Right kidney (tissue), 9 donors: ENCODE results near the gene SOX12.

Source experiments
- DNase-seq: peaks from one replicate; pipeline ENCODE4 v3.0.0-alpha.2; 2016
- long read RNA-seq, 8 donors: transcript quantifications; one replicate each; lab custom pipeline, GENCODE V29; 2026

The SOX12 gene
- long read RNA-seq, donor 1, full-length matches to known transcripts: 106 of 106 reads
- long read RNA-seq, donor 1, partial matches to known transcripts: 0 of 106 reads
- long read RNA-seq, donor 1, other reads (novel, unspliced or antisense): 0 of 106 reads
- long read RNA-seq, donor 2, full-length matches to known transcripts: 72 of 72 reads
- long read RNA-seq, donor 2, partial matches to known transcripts: 0 of 72 reads
- long read RNA-seq, donor 2, other reads (novel, unspliced or antisense): 0 of 72 reads
- long read RNA-seq, donor 3, full-length matches to known transcripts: 57 of 57 reads
- long read RNA-seq, donor 3, partial matches to known transcripts: 0 of 57 reads
- long read RNA-seq, donor 3, other reads (novel, unspliced or antisense): 0 of 57 reads
- long read RNA-seq, donor 4, full-length matches to known transcripts: 148 of 148 reads
- long read RNA-seq, donor 4, partial matches to known transcripts: 0 of 148 reads
- long read RNA-seq, donor 4, other reads (novel, unspliced or antisense): 0 of 148 reads
- long read RNA-seq, donor 5, full-length matches to known transcripts: 168 of 168 reads
- long read RNA-seq, donor 5, partial matches to known transcripts: 0 of 168 reads
- long read RNA-seq, donor 5, other reads (novel, unspliced or antisense): 0 of 168 reads
- long read RNA-seq, donor 6, full-length matches to known transcripts: 134 of 134 reads
- long read RNA-seq, donor 6, partial matches to known transcripts: 0 of 134 reads
- long read RNA-seq, donor 6, other reads (novel, unspliced or antisense): 0 of 134 reads
- long read RNA-seq, donor 7, full-length matches to known transcripts: 194 of 194 reads
- long read RNA-seq, donor 7, partial matches to known transcripts: 0 of 194 reads
- long read RNA-seq, donor 7, other reads (novel, unspliced or antisense): 0 of 194 reads
- long read RNA-seq, donor 8, full-length matches to known transcripts: 100 of 100 reads
- long read RNA-seq, donor 8, partial matches to known transcripts: 0 of 100 reads
- long read RNA-seq, donor 8, other reads (novel, unspliced or antisense): 0 of 100 reads

DNA sequence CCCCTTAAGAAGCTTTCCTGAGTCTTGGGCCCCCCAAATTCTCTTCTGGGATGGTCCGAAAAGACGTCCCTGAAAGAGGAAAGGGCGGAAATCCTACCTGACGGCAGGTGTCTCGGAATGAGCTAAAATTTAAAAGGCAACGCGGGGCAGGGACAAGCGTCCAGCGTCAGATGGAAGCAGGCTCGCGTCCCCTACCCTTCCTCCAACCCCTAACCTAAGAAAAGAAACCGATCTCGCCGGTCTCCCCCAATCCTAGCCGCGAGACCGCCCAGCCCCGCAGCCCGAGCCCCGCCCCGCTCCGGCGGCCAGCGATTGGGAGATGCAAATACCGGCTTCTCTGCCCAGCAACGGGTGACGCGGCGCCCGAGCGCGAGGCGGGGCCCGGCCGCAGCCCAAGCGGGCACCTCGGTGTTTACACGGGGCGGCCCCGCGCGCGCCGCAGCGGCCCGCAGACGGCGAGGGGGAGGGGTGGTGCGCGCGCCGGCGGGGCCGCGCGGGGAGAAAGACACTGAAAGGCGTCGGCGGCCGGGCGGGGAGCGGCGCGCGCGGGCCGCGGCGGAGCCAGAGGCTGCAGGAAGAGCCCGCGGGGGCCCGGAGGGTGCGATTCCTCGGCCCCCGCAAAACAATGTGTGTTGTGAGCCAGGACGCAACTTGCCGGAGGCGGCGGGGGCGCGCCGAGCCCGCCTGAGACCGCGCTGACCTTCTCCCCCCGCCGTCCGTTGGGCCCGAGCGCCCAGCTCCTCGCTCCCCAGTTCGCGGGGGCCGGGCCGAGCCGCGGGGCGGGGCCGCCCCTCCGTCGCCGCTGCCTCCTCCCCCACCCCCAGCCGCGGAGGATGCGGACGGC, at the start of gene SOX12:
TSS of gene SOX12 (plus strand) at position 508 of the 844 bp plus-strand sequence. CDS start 373 bp downstream, outside the sequence.
- peak; percentile 94 for DNase-seq

DNA sequence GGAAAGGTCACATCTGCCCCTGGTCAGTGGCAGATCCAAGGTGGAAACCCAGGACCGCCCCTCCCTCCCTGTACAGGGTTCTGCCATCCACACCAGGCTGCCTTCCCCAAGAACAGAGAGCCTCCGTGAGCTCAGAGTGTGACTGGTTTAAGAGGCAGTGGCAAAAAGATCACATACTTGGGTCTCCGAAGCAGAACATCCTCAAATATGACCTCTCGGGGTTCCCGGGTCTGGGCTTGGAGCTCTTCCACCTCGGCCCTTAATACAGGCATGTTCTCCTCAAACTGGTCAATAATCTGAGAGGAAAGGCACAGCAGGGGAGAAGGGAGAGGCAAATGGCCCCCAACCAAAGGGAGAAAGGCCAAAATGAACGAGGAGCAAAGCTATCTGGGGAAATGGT, 49.6 kb upstream of the SOX12 start:
- no peak for DNase-seq

DNA sequence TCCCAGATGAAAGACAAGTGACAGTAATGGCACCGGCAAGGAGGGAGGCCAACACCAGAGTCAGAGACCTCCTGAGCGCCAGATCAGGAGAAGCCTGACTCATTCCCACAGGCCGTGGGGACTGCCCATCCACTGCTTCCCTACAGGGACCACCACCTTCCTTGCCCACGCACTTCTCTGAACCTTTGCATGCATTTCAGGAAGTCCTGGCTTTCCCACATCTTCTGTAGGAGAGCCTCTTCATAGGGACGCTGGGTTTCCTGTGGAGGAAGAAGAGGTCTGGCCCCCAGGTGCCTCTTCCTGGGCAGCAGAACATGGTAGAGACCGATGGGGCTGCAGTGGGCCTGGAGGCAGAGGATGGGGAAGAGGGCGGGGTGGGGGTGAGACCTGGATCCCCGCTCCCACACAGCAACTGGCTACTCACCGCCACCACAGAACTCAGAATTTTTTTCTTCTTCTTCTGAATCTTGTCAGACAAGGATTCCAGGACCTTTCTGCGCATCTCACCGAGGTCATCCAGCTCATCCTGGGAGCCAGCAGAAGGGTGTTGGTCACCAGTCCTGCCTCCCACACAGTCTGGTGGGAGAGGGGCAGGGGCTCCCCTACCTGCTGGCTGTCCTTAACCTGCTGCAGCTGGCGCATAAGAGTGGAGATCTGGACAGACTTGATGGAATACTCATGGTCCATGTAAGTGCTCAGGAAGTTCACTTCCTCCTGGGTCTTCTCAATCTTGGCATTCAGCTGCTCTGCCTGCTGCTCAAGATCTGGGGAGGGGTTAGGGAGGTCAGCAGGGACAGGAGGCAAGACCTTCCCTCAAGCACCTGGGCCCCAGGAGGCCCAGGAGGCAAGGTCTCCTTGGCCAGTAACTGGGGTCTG, 48.5 kb upstream of the SOX12 start:
- no peak for DNase-seq

DNA sequence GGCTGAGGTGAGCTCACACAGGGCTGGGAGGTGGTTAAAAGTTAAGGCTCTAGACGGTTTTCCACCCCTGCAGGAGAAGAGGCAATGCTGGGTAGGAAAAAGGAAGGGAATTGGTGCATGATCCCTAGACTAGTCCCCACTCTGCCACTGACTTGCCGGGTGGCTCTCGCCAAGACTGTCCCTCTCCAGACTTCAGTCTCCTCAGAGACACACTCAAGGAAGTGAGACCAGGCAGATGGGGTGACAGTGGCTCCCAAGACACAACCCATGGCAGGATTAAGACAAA, 47.9 kb upstream of the SOX12 start:
- DNase-seq: no peak

DNA sequence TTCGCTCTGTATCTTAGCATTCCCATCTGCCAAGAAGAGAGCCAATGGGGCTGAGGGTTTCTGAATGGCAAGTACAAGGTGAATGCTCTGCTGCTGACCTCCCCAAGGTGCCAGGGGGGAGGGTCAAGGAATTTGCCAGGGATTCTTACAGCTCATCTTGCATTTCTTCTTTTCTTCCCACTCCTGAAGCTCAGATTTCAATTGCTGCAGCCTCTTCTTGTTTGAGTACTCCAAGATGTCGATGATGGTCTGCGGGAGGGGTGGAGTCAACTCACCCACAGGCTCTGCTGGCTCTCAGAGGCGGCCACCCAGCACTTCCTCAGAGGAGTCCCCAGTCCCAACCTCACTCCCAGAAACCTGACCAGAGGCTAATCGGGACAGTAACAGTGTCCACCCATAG, 47.2 kb upstream of the SOX12 start:
- DNase-seq: no peak

DNA sequence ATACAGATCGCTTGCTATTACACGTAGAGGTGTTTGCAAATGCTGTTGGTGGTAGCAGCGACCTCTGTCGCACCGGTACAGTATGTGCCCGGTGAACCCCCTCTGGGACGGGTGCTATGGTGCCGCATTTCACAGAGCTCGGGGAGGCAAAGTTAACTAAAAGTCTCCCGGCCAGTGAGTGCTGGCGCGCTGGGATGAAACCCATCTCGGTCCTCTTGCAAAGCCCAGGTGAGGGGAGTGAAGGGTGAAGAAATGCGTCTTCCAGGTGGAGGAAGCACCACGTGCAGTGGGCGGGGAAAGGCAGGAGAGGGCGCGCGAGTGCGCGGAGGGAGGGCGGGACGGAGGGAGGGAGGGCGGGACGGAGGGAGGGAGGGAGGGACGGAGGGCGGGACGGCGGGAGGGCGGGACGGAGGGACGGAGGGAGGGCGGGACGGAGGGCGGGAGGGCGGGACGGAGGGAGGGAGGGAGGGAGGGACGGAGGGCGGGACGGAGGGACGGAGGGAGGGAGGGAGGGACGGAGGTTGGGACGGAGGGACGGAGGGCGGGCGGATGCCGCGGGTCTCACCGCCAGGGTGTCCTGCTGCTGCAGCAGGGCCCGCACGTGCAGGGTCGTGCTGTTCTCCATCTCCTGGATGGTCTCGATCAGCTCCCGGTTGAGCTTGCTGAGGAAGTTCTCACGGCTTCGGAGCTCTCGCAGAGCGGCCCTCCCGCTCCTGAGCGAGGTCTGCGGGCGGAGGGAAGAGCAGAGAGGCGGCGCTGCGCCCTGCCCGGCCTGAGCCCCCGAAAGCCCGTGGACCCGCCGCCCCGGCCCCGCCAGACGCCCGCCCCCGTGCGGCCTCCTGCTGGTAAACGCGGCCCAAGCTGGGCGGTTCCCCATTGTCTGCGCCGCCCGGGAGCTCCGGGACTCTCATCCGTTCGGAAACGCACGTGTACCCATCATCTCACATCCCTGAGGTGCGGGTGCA, 46.5 kb upstream of the SOX12 start:
- peak; percentile 59 for DNase-seq

DNA sequence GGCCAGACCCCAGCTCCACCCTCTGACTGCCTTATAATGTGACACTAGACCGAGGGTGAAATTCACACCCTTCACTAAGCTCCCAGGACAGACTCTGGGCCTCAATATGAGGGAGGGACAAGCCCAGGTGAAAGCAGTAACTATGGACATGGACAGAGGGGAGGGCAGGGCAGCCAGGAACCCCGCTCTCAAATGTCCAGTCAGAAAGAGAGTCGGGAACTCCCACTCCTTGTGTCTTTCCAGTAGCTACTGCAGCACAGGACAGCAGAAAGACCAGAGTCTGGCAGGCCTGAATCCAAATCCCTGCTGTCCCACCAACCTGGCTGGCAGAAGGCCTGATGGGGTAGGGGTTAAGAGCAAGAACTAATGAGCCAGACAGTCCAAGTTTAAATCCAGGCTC, 41.2 kb upstream of the SOX12 start:
- DNase-seq: no peak

DNA sequence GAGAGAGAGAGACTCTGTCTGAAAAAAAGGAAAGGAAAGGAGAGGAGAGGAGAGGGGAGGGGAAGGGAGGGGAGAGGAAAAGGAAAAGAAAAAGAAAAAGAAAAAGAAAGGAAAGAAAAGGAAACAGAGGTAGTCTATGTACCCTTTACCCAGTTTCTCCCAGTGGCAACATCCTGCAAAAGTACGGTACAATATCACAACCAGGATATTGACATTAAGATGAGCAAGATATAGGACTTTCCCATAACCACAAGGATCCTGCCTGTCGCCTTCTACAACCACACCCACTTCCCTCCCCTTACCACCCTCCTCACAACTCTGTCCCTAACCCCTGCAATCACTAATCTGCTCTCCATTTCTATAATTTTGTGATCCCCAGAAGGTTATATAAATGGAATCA, 38.8 kb upstream of the SOX12 start:
- no peak for DNase-seq

DNA sequence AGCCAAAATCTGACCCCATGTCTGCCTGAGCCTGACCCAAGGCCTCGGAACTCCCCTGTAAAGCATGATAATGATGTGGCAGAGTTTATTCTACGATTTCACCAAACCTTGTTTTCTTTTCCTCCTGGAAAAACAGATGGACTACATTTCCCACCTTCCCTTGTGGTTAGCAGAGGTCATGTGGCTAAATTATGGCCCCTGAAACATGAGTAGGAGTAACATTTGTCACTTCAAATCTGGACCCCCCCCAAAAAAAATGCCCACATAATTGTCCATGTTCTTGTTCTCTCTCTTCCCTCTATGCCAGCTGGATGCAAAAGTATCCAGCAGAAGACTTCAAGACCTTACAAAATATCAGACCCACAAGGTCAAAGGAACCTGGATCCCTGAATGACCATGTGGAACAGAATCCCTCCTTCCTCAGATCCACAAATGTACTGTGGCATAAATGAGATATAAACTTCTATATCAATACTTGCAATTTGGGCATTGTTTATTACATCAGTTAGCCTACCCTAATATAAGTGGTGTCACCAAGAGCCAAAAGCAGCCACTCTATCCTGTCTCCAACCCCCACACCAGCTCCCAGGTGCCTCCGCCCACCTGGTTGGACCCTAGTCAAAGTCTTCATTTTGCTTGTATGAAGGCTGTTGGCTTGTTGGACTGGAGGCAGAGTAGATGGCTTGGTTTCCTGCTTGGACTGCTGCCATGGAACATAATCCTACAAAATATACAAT, 36.2 kb upstream of the SOX12 start:
- no peak for DNase-seq

DNA sequence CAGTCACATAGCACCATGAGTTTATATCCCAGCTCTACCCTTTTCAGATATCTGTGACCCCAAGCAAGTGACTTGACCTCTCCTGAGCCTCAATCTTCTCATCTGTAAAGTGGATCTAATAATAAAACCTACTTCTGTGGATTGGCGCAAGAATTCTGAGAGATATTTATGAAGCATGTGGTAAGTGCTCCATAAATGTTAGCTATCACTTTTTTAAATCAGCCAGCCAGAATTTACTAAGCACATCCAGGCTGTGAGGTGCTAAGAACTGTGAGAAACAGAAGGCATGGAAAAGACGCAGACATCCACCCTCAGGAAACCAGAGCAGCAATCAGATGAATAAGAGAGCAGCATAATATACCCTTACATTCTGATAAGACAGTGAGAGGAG, 35.7 kb upstream of the SOX12 start:
- DNase-seq: no peak

DNA sequence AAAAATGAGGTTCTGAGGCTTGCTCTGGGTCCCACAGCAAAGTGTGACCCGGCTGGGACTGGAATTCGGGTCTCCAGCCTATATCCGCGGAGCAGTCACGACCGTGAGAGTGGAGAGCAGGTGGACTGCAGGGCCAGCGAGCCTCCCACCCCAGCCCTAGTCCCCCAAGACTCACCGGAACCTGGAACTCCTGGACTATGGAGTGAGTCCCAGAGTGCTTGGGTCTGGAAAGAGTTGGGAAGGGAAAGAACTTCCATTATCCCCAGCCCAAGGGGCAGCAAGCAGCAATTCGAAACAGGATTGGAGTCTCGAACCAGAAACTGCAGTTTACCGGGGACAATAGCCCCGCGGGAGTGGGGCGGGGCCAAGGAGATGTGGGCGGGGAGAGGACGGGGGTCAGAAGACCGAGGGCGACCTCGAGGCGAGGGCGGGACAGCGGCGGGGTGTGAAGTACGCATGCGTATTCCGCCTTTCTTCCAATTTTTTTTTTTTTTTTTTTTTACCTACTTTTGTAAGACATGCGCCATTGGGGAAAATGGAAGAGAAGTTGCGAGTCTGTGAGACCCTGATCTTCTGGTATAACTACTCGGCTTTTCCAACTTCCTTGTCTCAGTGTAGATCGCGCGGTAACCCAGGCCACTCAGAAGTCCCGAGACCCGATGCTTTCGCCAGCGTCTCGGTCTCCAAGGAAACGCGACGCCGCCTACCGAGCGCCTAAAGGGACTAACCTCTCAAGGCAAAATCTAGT, 35.1 kb upstream of the SOX12 start, which contains the start of gene C20orf96:
TSS of gene C20orf96 (minus strand) at position 667 of the 748 bp plus-strand sequence. CDS start at position 527, 140 bp downstream.
- peak; percentile 88 for DNase-seq

DNA sequence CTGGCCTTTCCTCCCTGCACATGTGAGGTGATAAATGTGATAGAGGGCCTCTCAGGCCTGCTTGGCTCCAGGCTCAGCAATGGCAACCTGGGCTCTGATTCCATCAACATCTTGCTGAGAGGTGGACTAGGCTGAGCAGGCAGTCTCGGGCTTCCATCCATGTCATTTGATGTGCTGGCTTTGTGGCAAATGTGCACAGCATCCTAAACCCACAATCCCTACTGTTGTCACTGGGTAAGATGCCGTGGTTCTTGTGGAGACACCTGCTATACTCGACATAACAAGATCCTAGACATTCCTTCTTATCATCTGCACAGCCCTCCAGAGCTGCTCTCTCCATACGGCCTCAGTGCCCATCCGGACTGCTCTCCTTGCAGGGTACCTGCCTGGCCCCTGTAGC, 30.8 kb upstream of the SOX12 start:
- DNase-seq: no peak

DNA sequence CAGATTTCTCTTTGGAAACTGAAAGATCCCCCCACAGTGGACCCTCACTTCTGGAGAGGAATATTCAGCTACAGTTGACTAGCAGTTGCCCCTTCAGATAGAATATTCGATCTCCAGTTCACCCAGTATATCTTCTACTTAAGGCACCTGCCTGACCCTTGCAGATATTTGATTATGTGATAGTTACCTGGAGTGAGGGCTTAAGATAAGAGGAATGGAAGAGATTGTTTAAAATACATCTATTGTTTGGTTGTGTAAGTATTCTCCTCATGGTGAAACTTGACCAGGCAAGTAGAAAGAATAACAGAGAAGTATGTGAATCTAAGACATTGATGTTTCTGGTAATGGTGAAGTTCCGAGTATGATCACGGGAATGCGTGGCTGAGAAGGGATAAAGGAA, 29.5 kb upstream of the SOX12 start:
- no peak for DNase-seq

DNA sequence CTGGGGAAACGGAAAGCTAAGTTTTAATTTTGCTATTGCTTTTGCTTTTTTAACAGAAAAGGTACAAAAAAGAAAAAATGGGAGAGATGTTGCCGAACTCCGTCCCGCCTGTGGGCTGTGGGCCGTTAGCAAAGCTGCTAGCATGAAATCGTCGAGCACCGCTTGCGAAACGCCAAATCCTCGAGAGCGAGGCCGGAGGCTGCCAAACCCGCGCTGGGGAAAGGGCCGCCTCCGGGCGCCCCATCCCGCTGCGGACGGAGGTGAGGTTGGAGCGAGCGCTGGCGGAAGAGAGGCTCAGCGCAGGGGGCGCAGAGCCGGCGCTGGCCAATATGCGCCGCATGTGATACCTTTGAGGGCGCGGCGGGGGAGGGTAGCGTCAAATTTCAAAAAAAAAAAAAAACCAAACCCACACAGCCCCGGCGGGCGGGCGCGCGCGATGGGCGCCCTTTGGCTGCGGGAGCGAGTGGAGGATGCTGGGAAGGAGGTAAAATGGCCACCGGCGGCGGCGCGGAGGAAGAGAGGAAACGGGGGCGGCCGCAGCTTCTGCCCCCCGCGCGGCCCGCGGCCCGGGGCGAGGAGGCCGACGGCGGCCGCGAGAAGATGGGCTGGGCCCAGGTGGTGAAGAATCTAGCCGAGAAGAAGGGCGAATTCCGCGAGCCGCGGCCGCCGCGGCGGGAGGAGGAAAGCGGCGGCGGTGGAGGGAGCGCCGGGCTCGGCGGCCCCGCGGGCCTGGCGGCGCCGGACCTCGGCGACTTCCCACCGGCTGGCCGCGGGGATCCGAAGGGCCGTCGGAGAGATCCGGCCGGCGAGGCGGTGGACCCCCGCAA, 28.0 kb upstream of the SOX12 start, which contains the start of gene ZCCHC3:
TSS of gene ZCCHC3 (plus strand) at position 473 of the 827 bp plus-strand sequence. CDS start at position 490, 17 bp downstream.
- DNase-seq: peak; percentile 97

DNA sequence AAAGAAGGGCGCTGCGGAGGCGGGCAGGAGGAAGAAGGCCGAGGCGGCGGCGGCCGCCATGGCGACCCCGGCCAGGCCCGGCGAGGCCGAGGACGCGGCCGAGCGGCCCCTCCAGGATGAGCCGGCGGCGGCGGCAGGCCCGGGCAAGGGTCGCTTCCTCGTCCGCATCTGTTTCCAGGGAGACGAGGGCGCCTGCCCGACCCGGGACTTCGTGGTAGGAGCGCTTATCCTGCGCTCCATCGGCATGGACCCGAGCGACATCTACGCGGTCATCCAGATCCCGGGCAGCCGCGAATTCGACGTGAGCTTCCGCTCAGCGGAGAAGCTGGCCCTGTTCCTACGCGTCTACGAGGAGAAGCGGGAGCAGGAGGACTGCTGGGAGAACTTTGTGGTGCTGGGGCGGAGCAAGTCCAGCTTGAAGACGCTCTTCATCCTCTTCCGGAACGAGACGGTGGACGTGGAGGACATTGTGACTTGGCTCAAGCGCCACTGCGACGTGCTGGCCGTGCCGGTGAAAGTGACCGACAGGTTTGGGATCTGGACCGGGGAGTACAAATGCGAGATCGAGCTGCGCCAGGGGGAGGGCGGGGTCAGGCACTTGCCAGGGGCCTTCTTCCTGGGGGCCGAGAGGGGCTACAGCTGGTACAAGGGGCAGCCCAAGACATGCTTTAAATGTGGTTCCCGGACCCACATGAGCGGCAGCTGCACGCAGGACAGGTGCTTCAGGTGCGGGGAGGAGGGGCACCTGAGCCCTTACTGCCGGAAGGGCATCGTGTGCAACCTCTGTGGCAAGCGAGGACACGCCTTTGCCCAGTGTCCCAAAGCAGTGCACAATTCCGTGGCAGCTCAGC, 27.2 kb upstream of the SOX12 start:
- peak; percentile 86 for DNase-seq

DNA sequence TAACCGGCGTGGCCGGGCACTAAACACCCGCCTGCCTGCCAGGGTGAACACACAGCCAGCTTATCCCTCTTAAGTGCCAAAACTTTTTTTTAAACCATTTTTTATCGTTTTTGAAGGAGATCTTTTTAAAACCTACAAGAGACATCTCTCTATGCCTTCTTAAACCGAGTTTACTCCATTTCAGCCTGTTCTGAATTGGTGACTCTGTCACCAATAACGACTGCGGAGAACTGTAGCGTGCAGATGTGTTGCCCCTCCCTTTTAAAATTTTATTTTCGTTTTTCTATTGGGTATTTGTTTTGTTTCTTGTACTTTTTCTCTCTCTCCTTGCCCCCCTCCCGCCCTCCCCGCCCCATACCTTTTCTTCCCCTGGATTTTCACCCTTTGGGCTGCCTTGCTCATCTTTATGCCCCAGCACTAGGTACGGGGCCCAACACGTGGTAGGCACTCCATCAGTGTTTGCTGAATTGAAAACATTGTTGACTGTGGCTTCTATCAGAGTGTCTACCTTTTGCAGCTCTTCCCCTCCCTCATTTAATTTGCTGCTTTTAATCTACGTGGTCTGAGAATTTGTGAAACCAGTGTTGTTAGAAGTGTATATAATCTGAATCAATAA, 26.5 kb upstream of the SOX12 start:
- DNase-seq: no peak
